DND-41 (cell line): ENCODE data around the gene PIGV.

Experiments used
- ATAC-seq: fragments of 200-7000 bp; cut with Tn5 transposase; 3 replicates; pipeline ENCODE4 v1.9.1; 2021; ENCODE audit warnings: low read depth; ENCODE audit not compliant: insufficient read depth
- DNase-seq: peaks from one replicate; pipeline ENCODE4 v3.0.0-alpha.2; 2020
- H2AFZ ChIP-seq: 2 replicates; pipeline ENCODE4 v1.6.0; 2012; ENCODE audit warnings: low read depth, low read length
- H3K27ac ChIP-seq: 2 replicates; pipeline ENCODE4 v1.5.1; 2012; ENCODE audit warnings: low read length, inconsistent platforms
- H3K27me3 ChIP-seq: fragments of 200-600 bp; sonication (generic); 2 replicates; pipeline ENCODE4 v1.6.0; 2012; ENCODE audit warnings: low read length, mild to moderate bottlenecking, inconsistent platforms; ENCODE audit not compliant: insufficient read depth, poor library complexity
- H3K36me3 ChIP-seq: 2 replicates; pipeline ENCODE4 v1.5.1; 2012; ENCODE audit warnings: low read length, inconsistent platforms; ENCODE audit not compliant: insufficient read depth
- H3K4me1 ChIP-seq: 2 replicates; pipeline ENCODE4 v1.5.1; 2012; ENCODE audit warnings: mild to moderate bottlenecking, low read length; ENCODE audit not compliant: insufficient read depth
- H3K4me2 ChIP-seq: 2 replicates; pipeline ENCODE4 v1.6.0; 2012; ENCODE audit warnings: mild to moderate bottlenecking, moderate library complexity, low read length, inconsistent platforms; ENCODE audit not compliant: insufficient read depth
- H3K4me3 ChIP-seq, 2 experiments: fragments of 200-600 bp in 1 of 2; shearing (Covaris generic) in 1 of 2; 2 replicates each; pipeline ENCODE4 v1.5.1; 2012 to 2016; ENCODE audit warnings: inconsistent platforms in 2 of 2, low read length in 2 of 2, mild to moderate bottlenecking in 2 of 2, low read depth in 1 of 2, moderate library complexity in 1 of 2
- H3K79me2 ChIP-seq: 2 replicates; pipeline ENCODE4 v1.6.0; 2012; ENCODE audit warnings: low read length, inconsistent platforms; ENCODE audit not compliant: insufficient read depth
- H3K9ac ChIP-seq: 2 replicates; pipeline ENCODE4 v1.6.0; 2012; ENCODE audit warnings: low read depth, mild to moderate bottlenecking, inconsistent platforms, low read length, moderate library complexity
- H3K9me3 ChIP-seq: 2 replicates; pipeline ENCODE4 v1.5.1; 2012; ENCODE audit warnings: low read length, moderate library complexity, mild to moderate bottlenecking, inconsistent platforms; ENCODE audit not compliant: insufficient read depth, severe bottlenecking
- H4K20me1 ChIP-seq: 2 replicates; pipeline ENCODE4 v1.6.0; 2012; ENCODE audit warnings: low read length; ENCODE audit not compliant: insufficient read depth
- EZH2 ChIP-seq: IDR thresholded peaks from 3 replicates; pipeline ENCODE4 v1.6.1; 2012; ENCODE audit warnings: borderline replicate concordance, low read depth, mild to moderate bottlenecking, moderate library complexity, low read length, inconsistent platforms; ENCODE audit not compliant: severe bottlenecking
- TF ChIP-seq, protein P1 (sequence below): IDR thresholded peaks from 2 replicates; pipeline ENCODE4 v1.5.1; 2012; ENCODE audit warnings: borderline replicate concordance, low read length, moderate library complexity, mild to moderate bottlenecking; ENCODE audit not compliant: poor library complexity, severe bottlenecking; ENCODE audit errors: extremely low read depth

Gene PIGV

DNA sequence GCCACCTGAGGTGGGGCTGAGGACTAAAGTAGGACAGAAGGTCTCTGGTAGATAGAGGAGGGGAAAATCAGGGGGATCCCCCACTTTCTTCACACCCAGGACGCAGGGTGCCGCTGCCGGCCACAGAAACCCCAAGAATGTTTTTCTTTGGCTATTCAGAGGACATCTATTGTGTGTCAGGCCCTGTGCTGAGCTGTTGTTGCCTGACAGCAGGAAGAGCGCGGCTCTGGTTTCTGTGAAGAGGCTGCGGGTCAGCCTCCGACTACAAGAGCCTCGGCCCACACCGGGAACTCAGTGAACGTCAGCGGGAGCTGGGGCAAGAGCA lies 407 bp upstream of the PIGV start:
- Histone ChIP-seq H3K27me3 (no peaks in the 10 kb centered on the region), H4K20me1 (no peaks in the 10 kb centered on the region), H3K9ac (peak overlapping the region; percentile 91), H3K36me3 (peaks cover 7% of the 10 kb centered on the region; the same call in 1 of the 2 replicates), H2AFZ (peak overlapping the region; percentile 77), H3K79me2 (peaks cover 9% of the 10 kb centered on the region), H3K4me1 (peaks cover 52% of the 10 kb centered on the region), H3K4me3 (peak overlapping the region; percentile 70 to 76), H3K4me2 (peak overlapping the region; percentile 91), H3K27ac (peak overlapping the region; percentile 92), H3K9me3 (no peaks in the 10 kb centered on the region)
- TF ChIP-seq EZH2: no peak
- TF ChIP-seq, protein P1, sequence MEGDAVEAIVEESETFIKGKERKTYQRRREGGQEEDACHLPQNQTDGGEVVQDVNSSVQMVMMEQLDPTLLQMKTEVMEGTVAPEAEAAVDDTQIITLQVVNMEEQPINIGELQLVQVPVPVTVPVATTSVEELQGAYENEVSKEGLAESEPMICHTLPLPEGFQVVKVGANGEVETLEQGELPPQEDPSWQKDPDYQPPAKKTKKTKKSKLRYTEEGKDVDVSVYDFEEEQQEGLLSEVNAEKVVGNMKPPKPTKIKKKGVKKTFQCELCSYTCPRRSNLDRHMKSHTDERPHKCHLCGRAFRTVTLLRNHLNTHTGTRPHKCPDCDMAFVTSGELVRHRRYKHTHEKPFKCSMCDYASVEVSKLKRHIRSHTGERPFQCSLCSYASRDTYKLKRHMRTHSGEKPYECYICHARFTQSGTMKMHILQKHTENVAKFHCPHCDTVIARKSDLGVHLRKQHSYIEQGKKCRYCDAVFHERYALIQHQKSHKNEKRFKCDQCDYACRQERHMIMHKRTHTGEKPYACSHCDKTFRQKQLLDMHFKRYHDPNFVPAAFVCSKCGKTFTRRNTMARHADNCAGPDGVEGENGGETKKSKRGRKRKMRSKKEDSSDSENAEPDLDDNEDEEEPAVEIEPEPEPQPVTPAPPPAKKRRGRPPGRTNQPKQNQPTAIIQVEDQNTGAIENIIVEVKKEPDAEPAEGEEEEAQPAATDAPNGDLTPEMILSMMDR: peak; percentile 10
- DNase-seq: no peak
- ATAC-seq: peak; percentile 22

DNA sequence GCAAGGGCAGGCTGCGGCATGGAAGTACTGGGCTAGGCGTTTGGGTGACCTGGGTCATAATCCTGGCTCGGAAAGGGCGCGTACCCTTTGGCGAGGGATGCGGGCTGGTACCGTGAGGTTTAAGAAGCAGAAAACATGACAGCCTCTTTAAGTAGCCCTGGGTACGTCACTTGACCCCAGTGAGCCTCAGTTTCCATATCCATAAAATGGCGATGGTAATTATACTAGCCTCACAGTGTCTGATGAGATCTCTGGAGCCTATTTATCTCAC lies 700 bp downstream of the PIGV start:
- Histone ChIP-seq H3K9ac (peak overlapping the region; percentile 91), H3K27me3 (no peaks in the 10 kb centered on the region), H3K79me2 (peaks cover 9% of the 10 kb centered on the region), H3K9me3 (no peaks in the 10 kb centered on the region), H4K20me1 (no peaks in the 10 kb centered on the region), H3K27ac (peak overlapping the region; percentile 92), H2AFZ (peak overlapping the region; percentile 77), H3K4me1 (peaks cover 52% of the 10 kb centered on the region), H3K4me2 (peak overlapping the region; percentile 91), H3K4me3 (peak overlapping the region; percentile 70 to 76), H3K36me3 (no peaks in the 10 kb centered on the region)
- TF ChIP-seq, protein P1: no peak
- TF ChIP-seq EZH2: no peak
- DNase-seq: no peak
- no peak; the same call in 2 of the 3 replicates for ATAC-seq

DNA sequence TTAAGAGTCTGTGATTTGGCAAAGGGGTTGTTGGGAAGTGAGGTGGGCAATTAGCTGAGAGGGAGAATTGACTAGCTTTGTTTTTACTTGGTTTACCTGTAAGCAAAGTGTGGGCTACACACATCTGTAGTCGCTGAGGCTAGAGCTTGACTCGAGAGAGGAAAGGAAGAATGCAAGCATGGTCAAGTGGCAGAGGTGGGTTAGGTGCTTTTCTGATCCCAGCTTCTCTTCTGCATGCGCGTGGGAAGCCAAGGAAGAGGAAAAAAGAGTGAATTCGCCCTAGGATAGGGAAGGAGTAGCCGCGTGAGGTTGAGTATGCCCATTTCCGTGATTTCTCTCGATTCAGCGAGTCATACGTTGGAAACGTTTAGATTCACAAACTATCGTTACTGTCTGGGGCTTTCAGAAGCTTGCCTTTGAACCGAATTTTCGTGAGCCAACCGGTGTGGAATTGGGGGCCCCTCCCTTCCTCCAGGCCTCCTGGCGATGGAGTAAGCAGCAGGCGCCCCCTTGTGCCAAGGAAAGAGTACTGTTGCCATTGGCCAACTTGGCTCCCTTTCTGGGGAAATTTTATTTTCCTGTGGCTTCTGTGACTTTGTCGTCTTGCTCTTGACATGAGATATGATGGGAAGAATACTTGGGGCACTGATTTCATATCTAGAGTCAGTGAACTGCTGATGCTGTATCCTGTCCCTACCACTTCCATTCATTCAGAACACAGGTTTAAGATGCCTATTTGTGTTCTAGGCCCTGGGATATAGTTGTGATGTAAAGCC lies 1.3 kb downstream of the PIGV start:
- Histone ChIP-seq H3K79me2 (peaks cover 9% of the 10 kb centered on the region), H3K9me3 (no peaks in the 10 kb centered on the region), H3K4me1 (peaks cover 51% of the 10 kb centered on the region), H3K36me3 (no peaks in the 10 kb centered on the region), H2AFZ (peak overlapping the region; percentile 77), H3K9ac (peak overlapping the region; percentile 91), H3K4me2 (peak overlapping the region; percentile 91), H4K20me1 (no peaks in the 10 kb centered on the region), H3K4me3 (peak overlapping the region; percentile 70 to 76), H3K27me3 (no peaks in the 10 kb centered on the region), H3K27ac (peak overlapping the region; percentile 92)
- DNase-seq (peak; percentile 89), ATAC-seq (peak; percentile 39)
- TF ChIP-seq, protein P1: peak; percentile 99
- no peak for TF ChIP-seq EZH2
